HepG2 (cell line): ENCODE results near the gene RIMOC1. TPM values are rescaled to one million over a fixed set of nuclear protein-coding genes. Genes with fewer than 3 reads are reported as not detected.

ENCODE experiments used
- CSRNP1 ChIP-seq: sonication (generic); formaldehyde crosslinking; IDR thresholded peaks from 2 replicates; pipeline ENCODE4 v1.8.1; 2023; ENCODE audit warnings: mild to moderate bottlenecking, missing genetic modification reagents
- GATA4 ChIP-seq: sonication (generic); IDR thresholded peaks from 2 replicates; pipeline ENCODE4 v1.6.1; 2016; ENCODE audit warnings: antibody characterized with exemption, low read depth, borderline replicate concordance
- SAP130 ChIP-seq: IDR thresholded peaks from 2 replicates; pipeline ENCODE4 v1.6.1; 2016; ENCODE audit warnings: low read depth
- TCF12 ChIP-seq, 2 experiments: fragments of 450-650 bp in 1 of 2; sonication (generic) in 1 of 2; formaldehyde crosslinking in 1 of 2; IDR thresholded peaks; 2 replicates each; pipeline versions ENCODE4 v1.6.1 to v1.8.0; 2017 to 2022; ENCODE audit warnings: antibody characterized with exemption in 1 of 2, mild to moderate bottlenecking in 1 of 2, missing genetic modification reagents in 1 of 2, moderate library complexity in 1 of 2
- TCF7 ChIP-seq: sonication (generic); IDR thresholded peaks from 2 replicates; pipeline ENCODE4 v1.6.1; 2016; ENCODE audit warnings: antibody characterized with exemption, low read depth
- TCF7L2 ChIP-seq: IDR thresholded peaks from 2 replicates; pipeline ENCODE4 v1.6.1; 2011; ENCODE audit warnings: mild to moderate bottlenecking, low read depth, low read length, moderate library complexity
- TMF1 ChIP-seq: sonication (generic); formaldehyde crosslinking; IDR thresholded peaks from 2 replicates; pipeline ENCODE4 v1.8.1; 2022; ENCODE audit warnings: low read depth, missing genetic modification reagents
- TSC22D2 ChIP-seq: sonication (generic); formaldehyde crosslinking; IDR thresholded peaks from 2 replicates; pipeline ENCODE4 v1.5.1; 2020; ENCODE audit warnings: missing genetic modification reagents, mild to moderate bottlenecking, borderline replicate concordance
- USF2 ChIP-seq, 2 experiments: sonication (generic) in 1 of 2; formaldehyde crosslinking in 1 of 2; IDR thresholded peaks; 2 replicates each; pipeline versions ENCODE4 v1.5.1 to v1.6.1; 2011 to 2020; ENCODE audit warnings: borderline replicate concordance in 1 of 2, low read depth in 1 of 2, low read length in 1 of 2, mild to moderate bottlenecking in 1 of 2, missing genetic modification reagents in 1 of 2, moderate library complexity in 1 of 2
- ZNF407 ChIP-seq: sonication (generic); formaldehyde crosslinking; IDR thresholded peaks from one replicate; pipeline ENCODE4 v1.5.1; 2020; ENCODE audit warnings: mild to moderate bottlenecking, missing genetic modification reagents; ENCODE audit errors: not compliant biosample characterization
- polyA plus RNA-seq, 8 experiments: library from polyadenylated mRNA; depleted of rRNA in 3 of 8; stranded (reverse) in 7 of 8; unstranded in 1 of 8; fragments of >200 nt; fragmentation: Illumina TruSeq in 4 of 8; extraction: Trizol in 4 of 8; gene quantifications; 2 replicates each; pipeline versions ENCODE4 v1.2.1 to v1.2.3, GENCODE V29; 2011 to 2016; ENCODE audit warnings: low read depth in 4 of 8, missing spikeins in 1 of 8, mixed read lengths in 1 of 8; ENCODE audit not compliant: insufficient read depth in 1 of 8
- total RNA-seq, 5 experiments: library from RNA; depleted of rRNA; stranded (reverse); fragments of >200 nt; fragmentation: Illumina TruSeq; extraction: Trizol; gene quantifications; 2 replicates each; pipeline ENCODE4 v1.2.3, GENCODE V29; 2016; ENCODE audit warnings: low read depth in 1 of 5

RIMOC1 gene
- total and polyA plus RNA-seq, 2 of the 13 experiments (the other 11 are each of a cell fraction or from before 2014, with no cell fraction given) = 16.3 to 16.9 TPM

GRCh38 chr5:41856644-41857491, 47.3 kb upstream of the RIMOC1 start (continued):
- TF ChIP-seq ZNF407 (CRISPR knock-in tag) = no peak
- TF ChIP-seq CSRNP1 (CRISPR knock-in tag) = no peak
- no peak for TF ChIP-seq GATA4
- TF ChIP-seq TCF12 (IDR thresholded peaks at IDR 0.05) = no peak
- TF ChIP-seq TCF12 (CRISPR knock-in tag; IDR thresholded peaks at IDR 0.05) = no peak
- no peak for TF ChIP-seq TMF1 (CRISPR knock-in tag)
- no peak for TF ChIP-seq TCF7L2
- TF ChIP-seq TCF7 = no peak
- no peak for TF ChIP-seq TSC22D2 (CRISPR knock-in tag)
- no peak for TF ChIP-seq SAP130 (CRISPR knock-in tag)
- no peak for TF ChIP-seq USF2 (IDR thresholded peaks at IDR 0.05; ENCODE audit: low read depth, low read length)
- TF ChIP-seq USF2 (CRISPR knock-in tag; IDR thresholded peaks at IDR 0.05; ENCODE audit: borderline replicate concordance) = no peak
